ENCODE results near the gene LDLR. TPM values are rescaled to one million over a fixed set of nuclear protein-coding genes. Genes with fewer than 3 reads are reported as not detected.
"Not testable (repeated sequence)": the region's sequence is repeated elsewhere in the genome, so short reads cannot be mapped to it uniquely, and the experiment has no call there.

LDLR gene
- total and polyA plus RNA-seq, 10 donors, result 7.0 to 117 (median 25.6) TPM

DNA sequence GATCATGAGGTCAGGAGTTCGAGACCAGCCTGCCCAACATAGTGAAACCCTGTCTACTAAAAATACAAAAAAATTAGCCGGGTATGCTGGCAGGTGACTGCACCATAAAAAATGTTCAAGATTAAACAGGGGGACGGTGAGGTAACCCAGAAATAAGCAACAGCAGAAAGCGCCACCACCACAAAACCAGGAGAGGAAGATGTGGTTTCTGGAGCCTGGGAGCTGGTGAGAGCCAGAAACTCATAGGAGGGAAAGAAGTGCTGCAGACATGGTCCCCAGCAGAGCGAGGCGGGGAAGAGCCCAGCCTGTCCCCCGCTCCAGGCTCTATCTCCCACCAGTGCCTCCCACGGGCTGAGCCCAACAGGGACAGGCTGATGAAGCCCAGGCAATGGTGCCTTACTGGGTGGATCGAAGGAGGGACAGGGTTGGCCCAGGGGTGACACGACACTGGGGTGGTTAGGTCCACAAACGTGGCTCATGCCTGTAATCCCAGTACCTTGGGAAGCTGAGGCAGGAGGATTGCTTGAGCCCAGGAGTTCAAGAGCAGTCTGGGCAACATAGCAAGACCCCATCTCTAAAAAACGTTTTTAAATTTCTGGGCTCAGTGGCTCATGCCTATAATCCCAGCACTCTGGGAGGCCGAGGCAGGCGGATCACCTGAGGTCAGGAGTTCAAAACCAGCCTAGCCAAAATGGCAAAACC lies 47.3 kb downstream of the LDLR start:
- WGBS, 5 donors, result 63 to 75% (median 69%) methylated on average over 14 of the region's 14 CpGs
- no peaks in the 10 kb centered on the region for H3K9me3 ChIP-seq
- peaks cover 0 to 32% (median 9%) of the 10 kb centered on the region in 6 donors for H3K36me3 ChIP-seq
- H3K4me3 ChIP-seq, result no peak overlapping the region
- no peak for DNase-seq
- H3K27me3 ChIP-seq (replicated peaks in 1 of 7), result peaks cover 0 to 33% (median 0%) of the 10 kb centered on the region in 7 donors
- H3K27ac ChIP-seq, result peak overlapping the region in 6 of 8 donors; percentile 45 to 95 (median 78)
- intact Hi-C loops (cut with DNase I; ENCODE audit: low total_unique reads), result loop anchor here (5.0 kb wide), 1 partner anchor 71 kb away; no protein-coding TSS in a partner anchor
- TF ChIP-seq, protein P1, sequence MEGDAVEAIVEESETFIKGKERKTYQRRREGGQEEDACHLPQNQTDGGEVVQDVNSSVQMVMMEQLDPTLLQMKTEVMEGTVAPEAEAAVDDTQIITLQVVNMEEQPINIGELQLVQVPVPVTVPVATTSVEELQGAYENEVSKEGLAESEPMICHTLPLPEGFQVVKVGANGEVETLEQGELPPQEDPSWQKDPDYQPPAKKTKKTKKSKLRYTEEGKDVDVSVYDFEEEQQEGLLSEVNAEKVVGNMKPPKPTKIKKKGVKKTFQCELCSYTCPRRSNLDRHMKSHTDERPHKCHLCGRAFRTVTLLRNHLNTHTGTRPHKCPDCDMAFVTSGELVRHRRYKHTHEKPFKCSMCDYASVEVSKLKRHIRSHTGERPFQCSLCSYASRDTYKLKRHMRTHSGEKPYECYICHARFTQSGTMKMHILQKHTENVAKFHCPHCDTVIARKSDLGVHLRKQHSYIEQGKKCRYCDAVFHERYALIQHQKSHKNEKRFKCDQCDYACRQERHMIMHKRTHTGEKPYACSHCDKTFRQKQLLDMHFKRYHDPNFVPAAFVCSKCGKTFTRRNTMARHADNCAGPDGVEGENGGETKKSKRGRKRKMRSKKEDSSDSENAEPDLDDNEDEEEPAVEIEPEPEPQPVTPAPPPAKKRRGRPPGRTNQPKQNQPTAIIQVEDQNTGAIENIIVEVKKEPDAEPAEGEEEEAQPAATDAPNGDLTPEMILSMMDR (IDR thresholded peaks at IDR 0.05 in 8 of 11, conservative IDR thresholded peaks at IDR 0.05 in 3 of 11), result no peak
- peak in 1 of 3 donors; percentile 23 for TF ChIP-seq POLR2AphosphoS5 (IDR thresholded peaks at IDR 0.05)
- TF ChIP-seq POLR2A (IDR thresholded peaks at IDR 0.05), result no peak
- H3K4me1 ChIP-seq, result peaks cover 13 to 51% (median 34%) of the 10 kb centered on the region in 6 donors

DNA sequence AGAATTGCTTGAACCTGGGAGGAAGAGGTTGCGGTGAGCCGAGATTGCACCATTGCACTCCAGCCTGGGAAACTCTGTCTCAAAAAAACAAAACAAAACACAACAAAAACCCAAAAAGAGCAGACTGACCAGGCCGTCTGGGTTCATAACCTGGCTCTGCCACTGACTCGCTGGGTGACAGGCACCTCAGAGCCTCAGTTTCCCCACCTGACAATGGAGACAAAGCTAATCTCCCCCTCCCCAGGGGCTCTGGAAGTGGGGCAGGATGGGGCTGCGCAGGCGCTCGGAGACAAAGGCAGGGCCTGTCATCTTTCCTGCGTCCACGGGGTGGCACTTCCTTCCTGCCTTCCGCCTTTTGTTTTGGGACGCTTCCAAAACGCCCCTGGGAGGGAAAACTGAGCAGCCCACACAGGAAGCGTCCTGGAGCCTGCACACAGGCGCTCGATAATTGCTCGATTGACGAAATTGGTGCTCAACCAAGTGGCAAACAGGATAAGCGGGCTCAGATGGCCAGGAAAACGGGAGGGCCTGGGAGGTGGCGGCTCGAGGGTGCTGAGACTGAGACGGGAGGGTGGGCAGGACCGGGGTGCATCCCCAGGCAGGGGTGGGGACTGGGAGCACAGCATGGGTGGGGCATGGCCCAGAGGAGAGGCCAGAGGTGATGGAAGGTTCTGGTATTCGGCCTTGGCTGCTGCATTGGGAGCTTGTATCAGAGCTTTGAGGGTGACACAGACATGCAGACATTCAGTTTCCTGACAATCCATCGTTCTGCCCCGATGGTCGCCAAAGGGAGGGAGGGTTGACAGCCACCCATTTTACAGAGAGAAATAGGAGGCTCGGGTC lies 48.5 kb downstream of the LDLR start:
- Histone ChIP-seq H3K9me3 (no peaks in the 10 kb centered on the region), H3K36me3 (peaks cover 0 to 20% (median 2%) of the 10 kb centered on the region in 6 donors), H3K4me3 (peak overlapping the region in 4 of 8 donors; percentile 24 to 60 (median 26)), H3K27me3 (replicated peaks in 1 of 7) (peaks cover 0 to 45% (median 0%) of the 10 kb centered on the region in 7 donors), H3K4me1 (peaks cover 20 to 63% (median 44%) of the 10 kb centered on the region in 6 donors), H3K27ac (peak overlapping the region; percentile 45 to 95 (median 77))
- 6 to 12% (median 10%) methylated on average over 22 to 28 of the region's 28 CpGs for WGBS, 5 donors
- TF ChIP-seq, protein P1 (IDR thresholded peaks at IDR 0.05 in 8 of 11, conservative IDR thresholded peaks at IDR 0.05 in 3 of 11), result peak; percentile 41 to 83 (median 69)
- TF ChIP-seq POLR2AphosphoS5 (IDR thresholded peaks at IDR 0.05) (peak; percentile 67 to 81 (median 75)), POLR2A (IDR thresholded peaks at IDR 0.05) (no peak)
- intact Hi-C loops (cut with DNase I; ENCODE audit: low total_unique reads), result loop anchor here (5.0 kb wide), 1 partner anchor 70 kb away; no protein-coding TSS in a partner anchor
- peak; percentile 84 for DNase-seq

DNA sequence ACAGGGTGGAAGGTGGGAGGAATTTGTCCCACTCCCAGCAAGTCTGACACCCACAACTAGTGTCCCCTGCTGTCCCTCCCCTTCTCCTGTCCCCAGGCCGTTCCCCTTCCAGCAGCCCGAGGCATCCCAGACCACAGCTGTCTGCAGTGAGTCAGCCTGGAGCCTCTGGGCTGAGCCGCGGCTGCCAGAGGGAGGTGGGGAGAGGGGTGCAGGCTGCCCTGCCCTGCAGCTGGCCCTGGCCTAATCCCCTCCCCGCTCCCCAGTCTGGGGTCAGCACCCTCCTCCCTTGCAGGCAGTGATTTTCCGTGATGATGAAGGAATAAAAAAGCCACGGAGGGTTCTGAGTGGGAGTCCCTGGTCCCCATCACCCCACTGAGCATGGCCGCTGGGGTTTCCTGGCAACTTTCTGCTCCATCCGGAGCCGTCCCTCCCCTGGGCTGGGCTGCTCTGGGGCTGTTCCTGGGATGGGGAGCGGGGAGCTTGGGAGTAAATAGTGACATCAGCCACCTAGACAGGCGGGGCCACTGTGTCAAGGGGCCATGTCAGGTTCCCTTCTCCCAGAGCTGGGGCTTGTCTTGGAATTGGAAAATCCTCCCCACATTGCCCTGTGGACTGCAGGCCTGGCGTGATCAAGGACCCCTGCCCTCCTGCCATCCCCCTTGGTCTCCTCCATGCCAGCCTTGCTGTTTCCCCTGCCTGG lies 49.5 kb downstream of the LDLR start:
- H3K4me1 ChIP-seq, result peaks cover 27 to 73% (median 53%) of the 10 kb centered on the region in 6 donors
- DNase-seq, result peak; percentile 77
- H3K27ac ChIP-seq, result peak overlapping the region; percentile 45 to 95 (median 77)
- peak overlapping the region in 1 of 8 donors; percentile 60 for H3K4me3 ChIP-seq
- intact Hi-C loops (cut with DNase I; ENCODE audit: low total_unique reads), result loop anchor here (5.0 kb wide), 1 partner anchor 69 kb away; no protein-coding TSS in a partner anchor
- peaks cover 0 to 48% (median 0%) of the 10 kb centered on the region in 7 donors for H3K27me3 ChIP-seq (replicated peaks in 1 of 7)
- WGBS, 5 donors, result 27 to 43% (median 34%) methylated on average over 9 to 13 of the region's 13 CpGs
- TF ChIP-seq, protein P1 (IDR thresholded peaks at IDR 0.05 in 8 of 11, conservative IDR thresholded peaks at IDR 0.05 in 3 of 11), result no peak
- TF ChIP-seq POLR2A (IDR thresholded peaks at IDR 0.05) (no peak), POLR2AphosphoS5 (IDR thresholded peaks at IDR 0.05) (peak; percentile 39 to 82 (median 80))
- no peaks in the 10 kb centered on the region for H3K9me3 ChIP-seq
- peaks cover 0 to 10% (median 0%) of the 10 kb centered on the region in 6 donors for H3K36me3 ChIP-seq

DNA sequence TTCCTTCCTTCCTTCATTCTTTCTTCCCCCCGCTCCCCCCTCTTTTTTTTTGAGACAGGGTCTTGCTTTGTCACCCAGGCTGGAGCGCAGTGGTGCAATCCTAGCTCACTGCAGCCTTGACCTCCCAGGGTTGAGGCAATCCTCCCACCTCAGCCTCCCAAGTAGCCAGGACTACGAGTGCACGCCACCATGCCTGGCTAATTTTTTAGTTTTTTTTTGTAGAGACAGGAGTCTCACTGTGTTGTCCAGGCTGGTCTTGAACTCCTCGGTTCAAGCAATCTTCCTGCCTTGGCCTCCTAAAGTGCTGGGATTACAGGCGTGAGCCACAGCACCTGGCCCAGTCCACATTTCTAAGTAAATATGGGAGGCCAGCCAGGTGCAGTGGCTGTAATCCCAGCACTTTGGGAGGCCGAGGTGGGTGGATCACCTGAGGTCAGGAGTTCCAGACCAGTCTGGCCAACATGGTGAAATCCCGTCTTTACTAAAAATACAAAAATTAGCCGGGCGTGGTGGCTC lies 50.8 kb downstream of the LDLR start:
- DNase-seq; H3K4me3 ChIP-seq; H3K9me3 ChIP-seq; intact Hi-C loops (cut with DNase I; ENCODE audit: low total_unique reads); H3K36me3 ChIP-seq: not testable (repeated sequence)
- WGBS, 5 donors, result 90 to 94% (median 94%) methylated on average over 10 of the region's 10 CpGs
- peak overlapping the region in 6 of 8 donors; percentile 55 to 95 (median 80) for H3K27ac ChIP-seq
- peaks cover 27 to 81% (median 54%) of the 10 kb centered on the region in 6 donors for H3K4me1 ChIP-seq
- peaks cover 0 to 48% (median 0%) of the 10 kb centered on the region in 7 donors for H3K27me3 ChIP-seq (replicated peaks in 1 of 7)
